Right cardiac atrium (tissue), 5 donors: ENCODE results near the gene SLC37A3. TPM values are rescaled to one million over a fixed set of nuclear protein-coding genes. Genes with fewer than 3 reads are reported as not detected.

Experiments used
- ATAC-seq, 2 donors: fragments of 200-7000 bp; cut with Tn5 transposase; one replicate each; pipeline versions ENCODE4 v1.8.0 to v1.9.1; 2020; ENCODE audit warnings: moderate library complexity in 2 of 2, mild to moderate bottlenecking in 1 of 2
- DNase-seq, 3 donors: peaks; one replicate each; pipeline ENCODE4 v3.0.0-alpha.2; 2020
- H3K27ac ChIP-seq: one replicate; pipeline ENCODE4 v1.5.1; 2013; ENCODE audit warnings: mild to moderate bottlenecking, low read length, control low read depth, moderate library complexity
- H3K27me3 ChIP-seq: one replicate; pipeline ENCODE4 v1.6.1; 2013; ENCODE audit not compliant: control insufficient read depth, insufficient read depth
- H3K4me1 ChIP-seq: one replicate; pipeline ENCODE4 v1.6.1; 2013; ENCODE audit warnings: low read length; ENCODE audit not compliant: control insufficient read depth, insufficient read depth
- H3K4me3 ChIP-seq: one replicate; pipeline ENCODE4 v1.5.1; 2013; ENCODE audit warnings: low read length, control low read depth
- H3K9me3 ChIP-seq: one replicate; pipeline ENCODE4 v1.6.1; 2013; ENCODE audit warnings: low read length; ENCODE audit not compliant: control insufficient read depth
- WGBS: extraction: QIAGEN DNeasy Blood & Tissue Kit; methylation state at CpG from one replicate; pipeline ENCODE4 v1.1.7; 2013; 5-methylcytosine and 5-hydroxymethylcytosine counted together
- intact Hi-C, 4 donors: fragments of 100-400 bp; cut with DNase I; formaldehyde crosslinking; loops; one replicate each; pipeline versions ENCODE4 v1.11.0 to v1.14.0; 2022 to 2023
- long read RNA-seq, 4 donors: library from polyadenylated mRNA; unstranded; transcript quantifications; one replicate each; pipeline ENCODE4 v2.0.0, GENCODE V29; 2020 to 2021
- polyA plus RNA-seq: library from polyadenylated mRNA; stranded (reverse); fragments of 200-250 nt; gene quantifications from one replicate; pipeline ENCODE4 v1.2.3, GENCODE V29; 2013
- total RNA-seq, 4 donors: library from RNA; stranded (reverse); fragmentation: NEBNext Ultra II Directional; extraction: Animal tissue kit (Norgen Biotek cat#: 25700); gene quantifications; one replicate each; pipeline ENCODE4 v1.2.1, GENCODE V29; 2021
- donor health status: healthy with polysubstance abuse.
- donor health status: DM: no; HTN: yes; CAD: no.
- donor health status: DM: no; HTN: no; CAD: no.
- donor health status: DM: no; HTN: yes; CAD: no; lungs with severe emphysema.
- donor health status: DM: yes; HTN: yes; CAD: no.

Gene SLC37A3
- total RNA-seq (10 to 100 TPM; 16.3 to 17.7 (median 16.9) TPM), polyA plus RNA-seq (11.8 TPM)
- long read RNA-seq, donor 1, transcript SLC37A3-201 (15 exons, 3,349 nt): major isoform, 16 of 32 reads
- long read RNA-seq, donor 1, partial matches to known transcripts: 3 of 32 reads
- long read RNA-seq, donor 1, other reads (novel, unspliced or antisense): 10 of 32 reads
- long read RNA-seq, donor 2, transcript SLC37A3-201 (15 exons, 3,349 nt): major isoform, 10 of 14 reads
- long read RNA-seq, donor 2, partial matches to known transcripts: 0 of 14 reads
- long read RNA-seq, donor 2, other reads (novel, unspliced or antisense): 4 of 14 reads
- long read RNA-seq, donor 3, transcript SLC37A3-202 (12 exons, 2,955 nt): minor isoform, 12 of 165 reads
- long read RNA-seq, donor 3, transcript SLC37A3-201 (15 exons, 3,349 nt): major isoform, 95 of 165 reads
- long read RNA-seq, donor 3, partial matches to known transcripts: 1 of 165 reads
- long read RNA-seq, donor 3, other reads (novel, unspliced or antisense): 54 of 165 reads
- long read RNA-seq, donor 4, transcript SLC37A3-201 (15 exons, 3,349 nt): major isoform, 5 of 9 reads
- long read RNA-seq, donor 4, partial matches to known transcripts: 0 of 9 reads
- long read RNA-seq, donor 4, other reads (novel, unspliced or antisense): 4 of 9 reads

- peak; percentile 98 for ATAC-seq
- DNase-seq: peak; percentile 86 to 94 (median 94)
- H3K27ac ChIP-seq: peak within 1 kb of the TSS; percentile 15
- intact Hi-C loops: no loop called here
- no peaks in the 10 kb centered on the region for H3K4me1 ChIP-seq
- whole genome bisulfite sequencing: 1% methylated on average over 66 of the region's 66 CpGs
- no peaks in the 10 kb centered on the region for H3K9me3 ChIP-seq
- peaks cover 3% of the 10 kb centered on the region for H3K27me3 ChIP-seq
- peak within 1 kb of the TSS; percentile 59 for H3K4me3 ChIP-seq
Measured at GRCh38 chr7:140397784-140398750, at the start of gene SLC37A3. Gene SLC37A3, minus strand, starts transcription at chr7:140398530. Its CDS starts 16,004 bp downstream, at chr7:140382526.

- Histone ChIP-seq H3K9me3 (no peaks in the 10 kb centered on the region), H3K27ac (no peak overlapping the region), H3K4me1 (no peaks in the 10 kb centered on the region), H3K4me3 (no peak overlapping the region), H3K27me3 (no peaks in the 10 kb centered on the region)
- intact Hi-C loops: no loop called here
- WGBS: 86% methylated on average over 7 of the region's 7 CpGs
- DNase-seq (no peak), ATAC-seq (no peak)
Measured at GRCh38 chr7:140447841-140448240, 49.5 kb upstream of the SLC37A3 start.

GRCh38 chr7:140446467-140446866 lies 48.1 kb upstream of the SLC37A3 start:
- WGBS: 97% methylated on average over 11 of the region's 11 CpGs
- Histone ChIP-seq H3K4me1 (no peaks in the 10 kb centered on the region), H3K4me3 (no peak overlapping the region), H3K9me3 (no peaks in the 10 kb centered on the region), H3K27me3 (no peaks in the 10 kb centered on the region), H3K27ac (no peak overlapping the region)
- DNase-seq (no peak), ATAC-seq (no peak)
- intact Hi-C loops: no loop called here

- H3K9me3 ChIP-seq: no peaks in the 10 kb centered on the region
- no peak for ATAC-seq
- WGBS: 85% methylated on average over 2 of the region's 2 CpGs
- no peak for DNase-seq
- H3K4me1 ChIP-seq: no peaks in the 10 kb centered on the region
- no peak overlapping the region for H3K27ac ChIP-seq
- H3K4me3 ChIP-seq: no peak overlapping the region
- intact Hi-C loops: no loop called here
- H3K27me3 ChIP-seq: no peaks in the 10 kb centered on the region
Measured at GRCh38 chr7:140441519-140441918, 43.2 kb upstream of the SLC37A3 start.

- no peak overlapping the region for H3K27ac ChIP-seq
- WGBS: 93% methylated on average over 3 of the region's 3 CpGs
- no peaks in the 10 kb centered on the region for H3K27me3 ChIP-seq
- ATAC-seq (no peak), DNase-seq (no peak)
- no peaks in the 10 kb centered on the region for H3K9me3 ChIP-seq
- intact Hi-C loops: no loop called here
- no peaks in the 10 kb centered on the region for H3K4me1 ChIP-seq
- no peak overlapping the region for H3K4me3 ChIP-seq
Measured at GRCh38 chr7:140440593-140440992, 42.3 kb upstream of the SLC37A3 start.

GRCh38 chr7:140439359-140439758 lies 41.0 kb upstream of the SLC37A3 start:
- no peaks in the 10 kb centered on the region for H3K4me1 ChIP-seq
- H3K4me3 ChIP-seq: no peak overlapping the region
- no peaks in the 10 kb centered on the region for H3K9me3 ChIP-seq
- ATAC-seq (no peak), DNase-seq (no peak)
- H3K27ac ChIP-seq: no peak overlapping the region
- intact Hi-C loops: no loop called here
- no peaks in the 10 kb centered on the region for H3K27me3 ChIP-seq
- 94% methylated on average over 3 of the region's 3 CpGs for WGBS

- ATAC-seq (peak; percentile 45 to 67), DNase-seq (peak; percentile 20 to 57 (median 53))
- H3K27me3 ChIP-seq: no peaks in the 10 kb centered on the region
Measured at GRCh38 chr7:140435252-140435895, 37.0 kb upstream of the SLC37A3 start.

GRCh38 chr7:140433396-140433795 lies 35.1 kb upstream of the SLC37A3 start:
- Histone ChIP-seq H3K27ac (no peak overlapping the region), H3K4me3 (no peak overlapping the region), H3K9me3 (no peaks in the 10 kb centered on the region), H3K4me1 (no peaks in the 10 kb centered on the region), H3K27me3 (no peaks in the 10 kb centered on the region)
- 84% methylated on average over 3 of the region's 3 CpGs for WGBS
- DNase-seq (no peak), ATAC-seq (no peak)
- intact Hi-C loops: no loop called here

More at GRCh38 chr7:140435252-140435895, 37.0 kb upstream of the SLC37A3 start:
- intact Hi-C loops: no loop called here
- Histone ChIP-seq H3K27ac (no peak overlapping the region), H3K9me3 (no peaks in the 10 kb centered on the region), H3K4me3 (peak overlapping the region; percentile 27), H3K4me1 (no peaks in the 10 kb centered on the region)
- WGBS: 31% methylated on average over 51 of the region's 51 CpGs

GRCh38 chr7:140426130-140426529 lies 27.8 kb upstream of the SLC37A3 start:
- Histone ChIP-seq H3K9me3 (no peaks in the 10 kb centered on the region), H3K4me3 (no peak overlapping the region), H3K27ac (no peak overlapping the region), H3K4me1 (peaks cover 2% of the 10 kb centered on the region), H3K27me3 (no peaks in the 10 kb centered on the region)
- DNase-seq: no peak
- intact Hi-C loops: no loop called here
- 86% methylated on average over 6 of the region's 6 CpGs for WGBS
- ATAC-seq: peak in 1 of 2 donors; percentile 83

GRCh38 chr7:140425718-140426117 lies 27.4 kb upstream of the SLC37A3 start:
- DNase-seq (peak in 1 of 3 donors; percentile 58), ATAC-seq (peak; percentile 60 to 83)
- H3K4me3 ChIP-seq: no peak overlapping the region
- no peak overlapping the region for H3K27ac ChIP-seq
- no peaks in the 10 kb centered on the region for H3K9me3 ChIP-seq
- H3K4me1 ChIP-seq: peaks cover 2% of the 10 kb centered on the region
- intact Hi-C loops: no loop called here
- WGBS: 52% methylated on average over 12 of the region's 12 CpGs
- no peaks in the 10 kb centered on the region for H3K27me3 ChIP-seq
